A549 (cell line): Measurements from ENCODE around the gene SLC36A1.

Experiments
- CTCF ChIP-seq: fragments of >200 bp; sonication (Bioruptor Twin); formaldehyde crosslinking; IDR thresholded peaks from 3 replicates; pipeline ENCODE4 v1.5.1; 2016
- EHMT2 ChIP-seq: fragments of 200-600 bp; sonication (generic); IDR thresholded peaks from 2 replicates; pipeline ENCODE4 v1.6.1; 2016; ENCODE audit warnings: antibody characterized with exemption, low read depth, mild to moderate bottlenecking, moderate library complexity
- ELK1 ChIP-seq: fragments of 150-350 bp; IDR thresholded peaks from 2 replicates; pipeline ENCODE4 v1.6.1; 2014; ENCODE audit warnings: low read depth, mild to moderate bottlenecking, low read length
- EP300 ChIP-seq, 2 experiments: fragments of >200 bp; sonication (Bioruptor Twin); formaldehyde crosslinking; IDR thresholded peaks; 2 replicates in 1 of 2; 3 replicates in 1 of 2; pipeline ENCODE4 v1.6.1; 2016 to 2017
- FOXS1 ChIP-seq: fragments of 250-450 bp; sonication (Bioruptor Pico); IDR thresholded peaks from 2 replicates; pipeline ENCODE4 v1.5.0; 2020; ENCODE audit warnings: mild to moderate bottlenecking, moderate library complexity
- JUNB ChIP-seq: fragments of >200 bp; sonication (Bioruptor Twin); formaldehyde crosslinking; IDR thresholded peaks from 2 replicates; pipeline ENCODE4 v1.6.1; 2016
- MAX ChIP-seq: IDR thresholded peaks from 2 replicates; pipeline ENCODE4 v1.6.1; 2012
- MAZ ChIP-seq: fragments of 150-350 bp; IDR thresholded peaks from 2 replicates; pipeline ENCODE4 v1.6.1; 2014; ENCODE audit warnings: antibody characterized with exemption, low read depth, low read length, borderline replicate concordance
- POLR2A ChIP-seq: IDR thresholded peaks from 2 replicates; pipeline ENCODE4 v1.6.1; 2012; ENCODE audit warnings: mild to moderate bottlenecking, low read length
- RAD21 ChIP-seq, 2 experiments: fragments of >200 bp in 1 of 2; sonication (Bioruptor Twin) in 1 of 2; formaldehyde crosslinking in 1 of 2; IDR thresholded peaks in 1 of 2; conservative IDR thresholded peaks in 1 of 2; 2 replicates in 1 of 2; 3 replicates in 1 of 2; pipeline ENCODE4 v1.6.1; 2012 to 2018; ENCODE audit warnings: inconsistent platforms in 1 of 2
- RFX5 ChIP-seq: fragments of 450-650 bp; IDR thresholded peaks from 2 replicates; pipeline ENCODE4 v1.7.1; 2014; ENCODE audit warnings: antibody characterized with exemption, mild to moderate bottlenecking, moderate library complexity
- TP53 ChIP-seq: fragments of 250-450 bp; sonication (Bioruptor Pico); IDR thresholded peaks from 2 replicates; pipeline ENCODE4 v1.5.0; 2021; ENCODE audit warnings: mild to moderate bottlenecking, moderate library complexity

- TF ChIP-seq EHMT2 (no peak), RFX5 (no peak), JUNB (no peak), MAX (no peak), CTCF (no peak), RAD21 (conservative IDR thresholded peaks at IDR 0.05 in 1 of 2, IDR thresholded peaks at IDR 0.05 in 1 of 2) (no peak), MAZ (no peak), ELK1 (no peak), POLR2A (no peak), TP53 (CRISPR knock-in tag) (no peak), EP300 (IDR thresholded peaks at IDR 0.05) (no peak), FOXS1 (CRISPR knock-in tag) (no peak)
These were observed 84.2 kb downstream of the SLC36A1 start for GRCh38 chr5:151531581-151531980.
